H1 (cell line): ENCODE results near the gene TBC1D2. TPM values are rescaled to one million over a fixed set of nuclear protein-coding genes. Genes with fewer than 3 reads are reported as not detected.

ENCODE experiments used
- CTCF ChIA-PET: fragments of 300-600 bp; sonication (Branson Sonifier 250); formaldehyde crosslinking; loops from one replicate; lab custom pipeline; 2021; ENCODE audit not compliant: partially characterized antibody; lab: Charles Lee
- POLR2A ChIA-PET: fragments of 300-600 bp; sonication (Branson Sonifier 250); formaldehyde crosslinking; loops from one replicate; lab custom pipeline; 2021; ENCODE audit warnings: inconsistent platforms; ENCODE audit not compliant: partially characterized antibody; lab: Charles Lee
- DNase-seq, 2 experiments: peaks; one replicate each; pipeline versions ENCODE4 v3.0.0 to v3.0.0-alpha.2; 2010 to 2022; ENCODE audit warnings: low spot score in 2 of 2, low read depth in 1 of 2, mixed read lengths in 1 of 2
- FAIRE-seq: peaks from 2 replicates; lab custom pipeline; 2011; peaks lifted over from hg19 to GRCh38; lab: Jason Lieb, UNC
- H2AFZ ChIP-seq: 2 replicates; pipeline ENCODE4 v1.8.1; 2012; ENCODE audit warnings: low read length, inconsistent platforms
- H2AK5ac ChIP-seq: 2 replicates; pipeline ENCODE4 v1.6.1; 2013; ENCODE audit warnings: low read depth, low read length
- H2BK120ac ChIP-seq: replicated peaks from 2 replicates; pipeline ENCODE3; 2013; ENCODE audit warnings: low read depth, low read length, inconsistent platforms
- H2BK12ac ChIP-seq: 2 replicates; pipeline ENCODE4 v1.6.1; 2013; ENCODE audit warnings: low read depth, low read length
- H2BK15ac ChIP-seq: 2 replicates; pipeline ENCODE4 v1.6.1; 2013; ENCODE audit warnings: low read length
- H2BK20ac ChIP-seq: 2 replicates; pipeline ENCODE4 v1.6.1; 2013; ENCODE audit warnings: low read length
- H2BK5ac ChIP-seq: 2 replicates; pipeline ENCODE4 v1.6.1; 2013; ENCODE audit warnings: low read depth, low read length
- H3K14ac ChIP-seq: 2 replicates; pipeline ENCODE4 v1.6.1; 2013; ENCODE audit warnings: inconsistent platforms; ENCODE audit not compliant: insufficient read length
- H3K18ac ChIP-seq: 2 replicates; pipeline ENCODE4 v1.6.1; 2013; ENCODE audit warnings: low read length; ENCODE audit errors: extremely low read depth
- H3K23ac ChIP-seq: 2 replicates; pipeline ENCODE4 v1.6.1; 2013; ENCODE audit warnings: inconsistent platforms; ENCODE audit not compliant: insufficient read length
- H3K23me2 ChIP-seq: 2 replicates; pipeline ENCODE4 v1.6.1; 2013; ENCODE audit warnings: low read depth, low read length
- H3K27ac ChIP-seq: 2 replicates; pipeline ENCODE4 v1.6.1; 2011; ENCODE audit warnings: low read depth, low read length, inconsistent platforms
- H3K27me3 ChIP-seq, 4 experiments: replicated peaks in 1 of 4; 1 replicate in 1 of 4; 2 replicates in 3 of 4; pipeline versions ENCODE4 v1.6.1 to v1.8.1; 2011 to 2013; ENCODE audit warnings: low read length in 3 of 4, mild to moderate bottlenecking in 3 of 4, inconsistent platforms in 2 of 4, mixed read lengths in 2 of 4, moderate library complexity in 1 of 4; ENCODE audit not compliant: control insufficient read depth in 3 of 4, insufficient read depth in 3 of 4; ENCODE audit errors: extremely low read depth in 1 of 4
- H3K36me3 ChIP-seq, 4 experiments: 2 replicates each; pipeline versions ENCODE4 v1.6.1 to v1.8.1; 2011 to 2013; ENCODE audit warnings: mild to moderate bottlenecking in 4 of 4, low read length in 3 of 4, moderate library complexity in 2 of 4, control low read depth in 1 of 4, inconsistent platforms in 1 of 4; ENCODE audit not compliant: insufficient read depth in 4 of 4, control insufficient read depth in 2 of 4
- H3K4ac ChIP-seq: replicated peaks from 2 replicates; pipeline ENCODE3; 2013; ENCODE audit warnings: low read length, low read depth, mixed read lengths, inconsistent platforms; ENCODE audit not compliant: insufficient read length
- H3K4me1 ChIP-seq, 4 experiments: replicated peaks in 1 of 4; 1 replicate in 1 of 4; 2 replicates in 3 of 4; pipeline versions ENCODE4 v1.6.1 to v1.8.1; 2011 to 2013; ENCODE audit warnings: low read length in 3 of 4, inconsistent platforms in 2 of 4, mixed read lengths in 1 of 4; ENCODE audit not compliant: insufficient read depth in 4 of 4, control insufficient read depth in 3 of 4
- H3K4me2 ChIP-seq, 2 experiments: 2 replicates each; pipeline versions ENCODE4 v1.6.1 to v1.8.1; 2011 to 2013; ENCODE audit warnings: low read depth in 2 of 2, low read length in 2 of 2, control low read depth in 1 of 2, inconsistent platforms in 1 of 2, mild to moderate bottlenecking in 1 of 2; ENCODE audit not compliant: insufficient read depth in 1 of 2
- H3K4me3 ChIP-seq, 4 experiments: fragments of 200-600, 300-600 bp in 1 of 4; sonication (generic), shearing (Covaris generic), sonication (Bioruptor Twin) in 1 of 4; 2 replicates each; pipeline versions ENCODE4 v1.5.1 to v1.8.1; 2011 to 2016; ENCODE audit warnings: low read length in 4 of 4, low read depth in 3 of 4, control low read depth in 2 of 4, inconsistent platforms in 2 of 4, mild to moderate bottlenecking in 2 of 4, mixed read lengths in 1 of 4, moderate library complexity in 1 of 4; ENCODE audit not compliant: insufficient read depth in 2 of 4; ENCODE audit errors: extremely low read depth in 1 of 4
- H3K56ac ChIP-seq: replicated peaks from 2 replicates; pipeline ENCODE3; 2013; ENCODE audit warnings: low read depth, mild to moderate bottlenecking, mixed read lengths, low read length, inconsistent platforms; ENCODE audit not compliant: insufficient read length
- H3K79me1 ChIP-seq: 2 replicates; pipeline ENCODE4 v1.6.1; 2013; ENCODE audit warnings: low read depth, low read length, control low read depth
- H3K79me2 ChIP-seq, 2 experiments: 2 replicates each; pipeline versions ENCODE4 v1.6.1 to v1.8.1; 2012 to 2013; ENCODE audit warnings: low read length in 2 of 2, mild to moderate bottlenecking in 2 of 2, inconsistent platforms in 1 of 2; ENCODE audit not compliant: insufficient read depth in 2 of 2, control insufficient read depth in 1 of 2
- H3K9ac ChIP-seq, 4 experiments: replicated peaks in 1 of 4; 1 replicate in 1 of 4; 2 replicates in 3 of 4; pipeline versions ENCODE4 v1.6.1 to v1.8.1; 2011 to 2013; ENCODE audit warnings: low read depth in 3 of 4, low read length in 3 of 4, control low read depth in 2 of 4, mild to moderate bottlenecking in 2 of 4, moderate library complexity in 2 of 4, inconsistent platforms in 1 of 4; ENCODE audit errors: extremely low read depth in 1 of 4
- H3K9me3 ChIP-seq, 2 experiments: 2 replicates each; pipeline versions ENCODE4 v1.6.1 to v1.8.1; 2012 to 2013; ENCODE audit warnings: mild to moderate bottlenecking in 2 of 2, moderate library complexity in 2 of 2, control low read depth in 1 of 2, inconsistent platforms in 1 of 2, low read depth in 1 of 2, low read length in 1 of 2, mixed read lengths in 1 of 2; ENCODE audit not compliant: insufficient read depth in 2 of 2
- H4K20me1 ChIP-seq, 2 experiments: replicated peaks in 1 of 2; 2 replicates each; pipeline versions ENCODE3 to v1.8.1; 2011 to 2013; ENCODE audit warnings: inconsistent platforms in 2 of 2, low read length in 2 of 2, mild to moderate bottlenecking in 1 of 2; ENCODE audit not compliant: insufficient read depth in 2 of 2, control insufficient read depth in 1 of 2
- H4K5ac ChIP-seq: 2 replicates; pipeline ENCODE4 v1.6.1; 2013; ENCODE audit warnings: low read length, low read depth, mixed read lengths, inconsistent platforms; ENCODE audit not compliant: insufficient read length
- H4K8ac ChIP-seq: 2 replicates; pipeline ENCODE4 v1.8.0; 2013; ENCODE audit warnings: mild to moderate bottlenecking, moderate library complexity, low read length, inconsistent platforms; ENCODE audit not compliant: insufficient read depth; ENCODE audit errors: extremely low read depth
- H4K91ac ChIP-seq: replicated peaks from 2 replicates; pipeline ENCODE3; 2013; ENCODE audit warnings: low read length, mixed read lengths, inconsistent platforms; ENCODE audit not compliant: insufficient read length
- ATF3 ChIP-seq: IDR thresholded peaks from 2 replicates; pipeline ENCODE4 v1.6.1; 2011; ENCODE audit warnings: low read depth, mild to moderate bottlenecking, low read length; ENCODE audit not compliant: insufficient read depth
- BACH1 ChIP-seq: IDR thresholded peaks from 2 replicates; pipeline ENCODE4 v1.6.1; 2012; ENCODE audit warnings: low read length, improper control_type of control experiment
- CBX5 ChIP-seq: fragments of 300-800, 300-1000 bp; sonication (generic); IDR thresholded peaks from 2 replicates; pipeline ENCODE4 v1.7.1; 2016; ENCODE audit warnings: antibody characterized with exemption, low read length, low read depth
- CEBPB ChIP-seq: IDR thresholded peaks from 2 replicates; pipeline ENCODE4 v1.6.1; 2012; ENCODE audit warnings: low read depth, low read length
- CHD1 ChIP-seq: IDR thresholded peaks from 2 replicates; pipeline ENCODE4 v1.6.1; 2012; ENCODE audit warnings: low read depth, low read length, improper control_type of control experiment
- CHD2 ChIP-seq: IDR thresholded peaks from 2 replicates; pipeline ENCODE4 v1.6.1; 2012; ENCODE audit warnings: low read length, improper control_type of control experiment
- E2F6 ChIP-seq: IDR thresholded peaks from 2 replicates; pipeline ENCODE4 v1.6.1; 2012; ENCODE audit warnings: inconsistent platforms
- EP300 ChIP-seq, 2 experiments: IDR thresholded peaks; 1 replicate in 1 of 2; 2 replicates in 1 of 2; pipeline ENCODE4 v1.6.1; 2011 to 2012; ENCODE audit warnings: low read depth in 2 of 2, low read length in 2 of 2, mild to moderate bottlenecking in 2 of 2, borderline replicate concordance in 1 of 2, inconsistent platforms in 1 of 2, moderate library complexity in 1 of 2
- HDAC6 ChIP-seq: IDR thresholded peaks from one replicate; pipeline ENCODE4 v1.7.1; 2012; ENCODE audit warnings: low read depth, mild to moderate bottlenecking, inconsistent platforms, low read length, moderate library complexity
- JUN ChIP-seq: IDR thresholded peaks from 2 replicates; pipeline ENCODE4 v1.6.1; 2011; ENCODE audit warnings: low read depth, mild to moderate bottlenecking, improper control_type of control experiment, low read length
- KDM1A ChIP-seq: fragments of 200-600, 300-600 bp; sonication (generic); IDR thresholded peaks from 2 replicates; pipeline ENCODE4 v1.7.1; 2016; ENCODE audit warnings: mild to moderate bottlenecking, low read length, borderline replicate concordance
- TEAD4 ChIP-seq: IDR thresholded peaks from 2 replicates; pipeline ENCODE4 v1.6.1; 2012; ENCODE audit warnings: low read depth, low read length, inconsistent platforms, mixed read lengths
- WGBS, 2 experiments: shearing (Covaris generic) in 1 of 2; methylation state at CpG; one replicate each; pipeline versions ENCODE4 v1.1.6 to v1.1.7; 2013 to 2015; ENCODE audit warnings: low lambda C conversion rate in 2 of 2, mixed read lengths in 2 of 2, inconsistent platforms in 1 of 2, low coverage in 1 of 2, missing lambda C conversion rate in 1 of 2; ENCODE audit not compliant: insufficient replicate concordance in 2 of 2, insufficient coverage in 1 of 2, insufficient read length in 1 of 2; ENCODE audit errors: extremely low coverage in 1 of 2, missing lambda C conversion rate in 1 of 2; 5-methylcytosine and 5-hydroxymethylcytosine counted together
- polyA plus RNA-seq, 7 experiments: library from polyadenylated mRNA; depleted of rRNA in 3 of 7; stranded (reverse) in 5 of 7; unstranded in 2 of 7; fragments of >200 nt in 5 of 7; fragments of 200-250 nt in 2 of 7; gene quantifications; 1 replicate in 5 of 7; 2 replicates in 1 of 7; 4 replicates in 1 of 7; pipeline versions ENCODE4 v1.2.1 to v1.2.3, GENCODE V29; 2011 to 2013; ENCODE audit warnings: missing spikeins in 2 of 7, mixed read lengths in 2 of 7
- total RNA-seq: library from RNA; stranded (reverse); fragmentation: NEBNext Ultra II Directional; extraction: Animal tissue kit (Norgen Biotek cat#: 25700); gene quantifications from 2 replicates; pipeline ENCODE4 v1.2.1, GENCODE V29; 2021

Gene TBC1D2
- total and polyA plus RNA-seq, 2 of the 8 experiments (the other 6 are each of a cell fraction or from before 2014, with no cell fraction given), result 7.4 TPM

GRCh38 chr9:98253565-98253964, 1.9 kb downstream of the TBC1D2 start:
- no peaks in the 10 kb centered on the region; a peak in 1 of 8 replicates for H3K36me3 ChIP-seq
- no peak overlapping the region for H3K9ac ChIP-seq
- no peak overlapping the region for H2BK12ac ChIP-seq
- H3K18ac ChIP-seq, result no peak overlapping the region
- no peak overlapping the region for H3K4me3 ChIP-seq
- no peak overlapping the region for H2AFZ ChIP-seq
- no peak overlapping the region for H2BK20ac ChIP-seq
- H4K8ac ChIP-seq, result no peak overlapping the region
- ChIA-PET POLR2A (interaction anchor here (1.8 kb wide), 1 partner anchor 13 kb away, joined by 5 read pairs; no protein-coding TSS in a partner anchor), CTCF (interaction anchor here (0.6 to 1.9 kb wide), 5 partner anchors 12 to 295 kb away, joined by 3 to 7 read pairs (median 3); no protein-coding TSS in a partner anchor)
- no peaks in the 10 kb centered on the region for H3K9me3 ChIP-seq
- H2BK5ac ChIP-seq, result no peak overlapping the region
- 87% methylated on average over 3 of the region's 3 CpGs; no CpG with 5 or more reads in 1 of the 2 experiments for WGBS, 2 experiments
- no peak overlapping the region for H2BK15ac ChIP-seq
- no peak overlapping the region for H3K23ac ChIP-seq
- no peak overlapping the region for H4K5ac ChIP-seq
- no peak overlapping the region for H3K56ac ChIP-seq
- H3K4me1 ChIP-seq, result peaks cover 0 to 4% (median 1%) of the 10 kb centered on the region in 4 experiments; a peak in 5 of 7 replicates
- H3K4ac ChIP-seq, result no peak overlapping the region
- H2AK5ac ChIP-seq, result no peak overlapping the region
- no peaks in the 10 kb centered on the region for H3K27me3 ChIP-seq
- peaks cover 0 to 6% of the 10 kb centered on the region in 2 experiments for H4K20me1 ChIP-seq
- H2BK120ac ChIP-seq, result no peak overlapping the region
- DNase-seq, result no peak
- no peak overlapping the region for H4K91ac ChIP-seq
- H3K4me2 ChIP-seq, result peak overlapping the region in 1 of 2 experiments; percentile 96; a peak in 1 of 4 replicates
- H3K79me2 ChIP-seq, result peaks cover 0 to 8% of the 10 kb centered on the region in 2 experiments; a peak in 2 of 4 replicates
- H3K23me2 ChIP-seq, result peaks cover 17% of the 10 kb centered on the region; the same call in 1 of the 2 replicates
- FAIRE-seq, result no peak
- peaks cover 6% of the 10 kb centered on the region; the same call in 1 of the 2 replicates for H3K79me1 ChIP-seq
- H3K27ac ChIP-seq, result no peak overlapping the region
- no peak overlapping the region for H3K14ac ChIP-seq
- no peak for TF ChIP-seq E2F6
- TF ChIP-seq CHD2, result no peak
- TF ChIP-seq HDAC6, result no peak
- TF ChIP-seq EP300 (IDR thresholded peaks at IDR 0.05; ENCODE audit: borderline replicate concordance in 1 of 2, low read depth in 2 of 2, low read length in 2 of 2), result no peak
- no peak for TF ChIP-seq KDM1A
- no peak for TF ChIP-seq CHD1
- TF ChIP-seq TEAD4, result no peak
- no peak for TF ChIP-seq CBX5
- TF ChIP-seq ATF3, result no peak
- no peak for TF ChIP-seq CEBPB
- no peak for TF ChIP-seq BACH1
- TF ChIP-seq JUN, result no peak
